GM19099 (cell line): ENCODE measurements around the gene ERICH6.

ENCODE experiments used
- POLR2A ChIP-seq: IDR thresholded peaks from 3 replicates; pipeline ENCODE4 v1.6.1; 2011; ENCODE audit warnings: low read depth; ENCODE audit not compliant: insufficient read length; ENCODE audit errors: extremely low read depth

Gene ERICH6

GRCh38 chr3:150666167-150666566 lies 37.6 kb downstream of the ERICH6 start:
- no peak for TF ChIP-seq POLR2A

DNA sequence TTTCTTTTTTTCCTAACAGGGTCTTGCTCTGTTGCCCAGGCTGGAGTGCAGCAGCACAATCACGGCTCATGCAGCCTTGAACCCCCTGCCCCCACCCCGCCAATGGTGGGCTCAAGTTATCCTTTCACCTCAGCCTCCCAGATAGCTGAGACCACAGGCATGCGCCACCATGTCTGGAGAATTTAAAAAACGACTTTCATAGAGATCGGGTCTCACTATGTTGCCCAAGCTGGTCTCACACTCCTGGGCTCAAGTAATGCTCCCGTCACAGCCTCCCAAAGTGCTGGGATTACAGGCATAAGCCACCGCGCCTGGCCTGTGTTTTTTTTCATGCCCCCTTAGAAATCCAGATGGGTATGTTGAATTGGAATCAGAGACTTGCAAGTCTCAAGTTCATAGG lies 40.3 kb downstream of the ERICH6 start:
- TF ChIP-seq POLR2A: no peak

GRCh38 chr3:150662410-150663200 lies 41.1 kb downstream of the ERICH6 start:
- TF ChIP-seq POLR2A: no peak

- TF ChIP-seq POLR2A: no peak
Observed at GRCh38 chr3:150656316-150656715, 47.4 kb downstream of the ERICH6 start.

GRCh38 chr3:150653110-150653561 lies 50.6 kb downstream of the ERICH6 start:
- no peak for TF ChIP-seq POLR2A

DNA sequence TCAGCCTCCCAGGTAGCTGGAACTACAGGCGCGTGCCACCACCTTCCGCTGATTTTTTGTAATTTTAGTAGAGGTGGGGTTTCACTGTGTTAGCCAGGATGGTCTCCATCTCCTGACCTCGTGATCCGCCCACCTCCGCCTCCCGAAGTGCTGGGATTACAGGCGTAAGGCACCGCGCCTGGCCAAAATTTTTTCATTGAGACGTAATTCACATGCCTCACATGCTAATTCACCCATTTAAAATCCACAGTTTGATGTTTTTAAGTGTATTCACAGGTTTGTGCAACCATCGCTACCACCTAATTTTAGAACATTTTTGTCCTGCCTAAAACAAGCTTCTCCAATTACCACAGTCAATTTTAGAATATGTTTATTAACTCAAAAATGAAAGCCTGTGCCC lies 63.5 kb downstream of the ERICH6 start:
- TF ChIP-seq POLR2A: no peak

DNA sequence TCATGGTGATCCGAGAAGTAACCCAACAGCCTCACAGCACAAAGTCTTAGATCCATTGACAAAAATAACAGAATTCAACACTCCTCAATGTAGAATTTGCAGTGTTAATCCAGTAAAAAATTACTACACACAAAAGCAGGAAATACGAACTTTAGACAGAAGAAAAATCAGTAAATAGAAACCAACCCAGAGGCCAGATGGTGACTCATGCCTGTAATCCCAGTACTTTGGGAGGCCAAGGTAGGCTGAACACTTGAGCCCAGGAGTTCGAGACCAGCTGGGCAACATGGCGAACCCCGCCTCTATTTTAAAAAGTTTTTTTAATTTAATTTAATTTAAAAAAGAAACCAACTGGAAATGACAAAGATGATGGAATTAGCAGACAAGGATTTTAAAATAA lies 64.5 kb downstream of the ERICH6 start:
- no peak for TF ChIP-seq POLR2A

GRCh38 chr3:150636258-150636657 lies 67.5 kb downstream of the ERICH6 start:
- no peak for TF ChIP-seq POLR2A

DNA sequence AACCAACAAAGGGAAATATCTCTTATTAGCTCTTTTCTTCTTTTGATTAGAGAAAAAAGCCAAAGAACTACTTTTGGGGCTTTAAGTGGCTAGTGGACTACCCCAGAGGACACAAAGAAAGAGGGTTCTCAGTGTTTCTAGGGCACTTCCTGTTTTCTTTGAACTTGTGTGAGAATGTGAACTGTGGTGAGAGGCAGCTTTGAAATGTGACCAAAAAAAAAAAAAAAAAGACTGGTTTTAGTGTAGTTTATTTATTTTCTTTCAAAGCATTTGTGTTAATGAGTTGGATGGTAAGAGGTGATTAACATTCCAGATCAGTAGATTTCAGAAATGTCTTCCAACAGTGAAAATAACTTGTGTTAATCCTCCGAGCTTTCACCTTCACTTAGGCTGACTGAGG lies 68.2 kb downstream of the ERICH6 start:
- no peak for TF ChIP-seq POLR2A

DNA sequence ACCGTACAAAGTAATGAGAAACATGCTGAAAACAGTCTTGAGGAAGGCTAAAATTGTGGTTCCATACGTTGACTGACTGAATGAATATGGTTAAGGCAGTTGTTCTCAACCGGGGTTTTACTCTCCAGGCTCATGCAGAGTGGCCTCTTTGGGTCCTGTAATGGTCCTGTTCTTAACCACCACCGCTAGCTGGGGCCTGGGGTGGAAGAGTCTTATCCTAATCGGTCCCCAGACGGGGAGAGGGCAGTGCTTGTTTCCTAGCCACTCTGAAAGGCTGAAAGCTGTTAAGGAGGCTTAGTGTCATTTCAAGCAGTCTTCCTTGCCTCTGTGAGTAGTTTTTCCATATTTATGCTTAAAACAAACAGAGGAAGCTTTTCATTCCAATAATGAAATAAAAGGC lies 68.6 kb downstream of the ERICH6 start:
- no peak for TF ChIP-seq POLR2A

GRCh38 chr3:150631515-150632221 lies 72.1 kb downstream of the ERICH6 start:
- no peak for TF ChIP-seq POLR2A

- no peak for TF ChIP-seq POLR2A
Observed at GRCh38 chr3:150627557-150627956, 76.2 kb downstream of the ERICH6 start.

GRCh38 chr3:150626148-150626930 lies 77.4 kb downstream of the ERICH6 start:
- no peak for TF ChIP-seq POLR2A

- TF ChIP-seq POLR2A: no peak
Observed at GRCh38 chr3:150623945-150624344, 79.8 kb downstream of the ERICH6 start.

DNA sequence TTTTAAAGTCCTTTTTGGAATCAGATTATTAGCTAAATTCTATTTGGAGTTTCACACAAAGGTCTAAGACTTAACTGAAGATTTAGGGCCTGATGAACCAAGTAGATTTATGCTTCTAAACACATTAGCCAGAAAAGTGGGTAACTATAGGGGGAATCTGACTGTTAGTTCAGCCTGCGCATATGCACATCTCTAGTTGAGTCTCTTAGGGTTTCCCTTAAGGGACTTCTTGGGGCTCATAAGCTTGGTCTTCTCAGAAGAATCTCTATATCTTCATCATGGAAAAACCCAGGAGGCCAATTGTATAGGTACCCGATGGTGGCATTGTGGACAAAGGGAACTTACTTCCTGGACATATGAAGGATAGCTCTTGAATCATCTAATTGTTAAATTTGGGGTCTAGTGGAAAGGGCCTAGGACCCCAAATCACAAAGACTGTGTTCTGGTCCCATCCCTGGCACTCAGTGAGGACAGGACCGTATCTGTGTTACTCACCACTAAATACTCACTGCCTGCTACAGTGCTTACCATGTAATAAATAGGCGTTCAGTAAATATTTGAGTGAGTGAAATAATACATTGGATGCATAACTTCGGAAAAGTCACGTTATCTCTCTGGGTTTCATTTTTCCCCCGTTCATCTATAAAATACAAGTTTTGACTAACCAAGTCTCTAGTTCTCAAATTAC lies 83.6 kb downstream of the ERICH6 start:
- no peak for TF ChIP-seq POLR2A
